PC-9 (cell line): ENCODE measurements around the gene LIMD2.

ENCODE experiments used
- EZH2 ChIP-seq: fragments of 200-600 bp; sonication (generic); IDR thresholded peaks from 2 replicates; pipeline ENCODE4 v1.8.0; 2017; ENCODE audit warnings: antibody characterized with exemption, low read depth
- TF ChIP-seq, protein P1 (sequence below): fragments of 200-600 bp; sonication (generic); conservative IDR thresholded peaks from 2 replicates; pipeline ENCODE4 v1.6.1; 2017; ENCODE audit warnings: mixed run types, antibody characterized with exemption, mild to moderate bottlenecking, moderate library complexity

DNA sequence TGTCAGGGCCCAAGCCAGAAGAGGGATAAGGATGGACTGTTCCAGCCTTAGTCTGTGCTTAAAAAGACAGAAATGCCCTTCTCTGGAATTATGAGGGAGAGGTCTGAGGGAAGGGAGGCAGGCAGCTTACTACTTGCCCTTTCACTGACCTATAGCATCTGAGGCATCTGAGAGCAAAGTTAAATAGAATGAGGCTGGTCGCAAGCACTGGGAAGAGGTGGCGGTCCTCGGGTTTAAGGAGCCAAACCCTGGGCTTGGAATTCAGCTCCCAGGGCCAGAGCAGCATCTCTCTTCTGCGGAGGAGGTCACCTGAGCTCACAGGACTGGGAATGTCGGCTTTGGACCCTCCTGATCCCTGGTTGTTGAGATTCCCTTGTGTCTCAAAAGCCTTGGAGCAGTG, 3.1 kb upstream of the LIMD2 start:
- TF ChIP-seq, protein P1, sequence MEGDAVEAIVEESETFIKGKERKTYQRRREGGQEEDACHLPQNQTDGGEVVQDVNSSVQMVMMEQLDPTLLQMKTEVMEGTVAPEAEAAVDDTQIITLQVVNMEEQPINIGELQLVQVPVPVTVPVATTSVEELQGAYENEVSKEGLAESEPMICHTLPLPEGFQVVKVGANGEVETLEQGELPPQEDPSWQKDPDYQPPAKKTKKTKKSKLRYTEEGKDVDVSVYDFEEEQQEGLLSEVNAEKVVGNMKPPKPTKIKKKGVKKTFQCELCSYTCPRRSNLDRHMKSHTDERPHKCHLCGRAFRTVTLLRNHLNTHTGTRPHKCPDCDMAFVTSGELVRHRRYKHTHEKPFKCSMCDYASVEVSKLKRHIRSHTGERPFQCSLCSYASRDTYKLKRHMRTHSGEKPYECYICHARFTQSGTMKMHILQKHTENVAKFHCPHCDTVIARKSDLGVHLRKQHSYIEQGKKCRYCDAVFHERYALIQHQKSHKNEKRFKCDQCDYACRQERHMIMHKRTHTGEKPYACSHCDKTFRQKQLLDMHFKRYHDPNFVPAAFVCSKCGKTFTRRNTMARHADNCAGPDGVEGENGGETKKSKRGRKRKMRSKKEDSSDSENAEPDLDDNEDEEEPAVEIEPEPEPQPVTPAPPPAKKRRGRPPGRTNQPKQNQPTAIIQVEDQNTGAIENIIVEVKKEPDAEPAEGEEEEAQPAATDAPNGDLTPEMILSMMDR = no peak
- no peak for TF ChIP-seq EZH2
